Measurements from ENCODE around the gene LRRC4C. TPM values are rescaled to one million over a fixed set of nuclear protein-coding genes. Genes with fewer than 3 reads are reported as not detected.

LRRC4C gene
- total and polyA plus RNA-seq, 2 experiments from 2014 or later: 0.35 to 1.1 TPM

GRCh38 chr11:41286751-41287150 is 172.7 kb downstream of the LRRC4C start (continued):
- no peak for TF ChIP-seq STAT1 (IDR thresholded peaks at IDR 0.05; ENCODE audit: unreplicated experiment)
- TF ChIP-seq JUNB (IDR thresholded peaks at IDR 0.05; ENCODE audit: unreplicated experiment): no peak
- no peak for TF ChIP-seq ETS1 (IDR thresholded peaks at IDR 0.05)

DNA sequence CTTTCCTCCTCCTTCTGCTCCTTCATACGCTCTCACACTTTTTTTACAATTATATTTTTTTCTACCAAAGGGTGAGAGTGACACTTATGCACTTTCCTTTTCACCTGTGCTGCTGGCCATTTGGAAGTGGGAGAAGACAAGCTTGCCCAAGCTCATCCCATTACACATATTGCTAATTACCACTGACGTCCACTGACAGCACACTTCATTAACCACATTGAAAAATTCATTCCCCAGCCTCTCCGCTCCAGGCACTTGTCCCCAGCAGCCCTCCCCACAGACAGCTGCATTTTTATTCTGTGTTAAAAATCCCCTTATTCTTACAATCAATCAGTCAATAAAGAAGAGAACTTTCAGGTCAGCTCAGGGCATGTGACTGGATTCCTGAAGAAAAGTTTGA is 175.1 kb downstream of the LRRC4C start:
- H3K9me2 ChIP-seq (ENCODE audit: insufficient read depth): no peaks in the 10 kb centered on the region
- no peak for ATAC-seq
- H3K27ac ChIP-seq (ENCODE audit: low read depth): no peak overlapping the region
- Mint-ChIP-seq H3K27me3 (ENCODE audit: insufficient read depth, low read depth, poor library complexity) (no peaks in the 10 kb centered on the region), H3K36me3 (ENCODE audit: low read depth) (no peaks in the 10 kb centered on the region), H3K4me1 (peaks cover 14% of the 10 kb centered on the region), H3K9me3 (no peaks in the 10 kb centered on the region), H3K27ac (no peak overlapping the region), H3K4me3 (no peak overlapping the region)
- no peak for TF ChIP-seq ZNF331 (CRISPR knock-in tag; IDR thresholded peaks at IDR 0.05; ENCODE audit: low read depth)
- no peak for TF ChIP-seq ZNF114 (CRISPR knock-in tag; IDR thresholded peaks at IDR 0.05)
- TF ChIP-seq POLR2AphosphoS5 (IDR thresholded peaks at IDR 0.05; ENCODE audit: low read depth): no peak
- TF ChIP-seq, protein P1, sequence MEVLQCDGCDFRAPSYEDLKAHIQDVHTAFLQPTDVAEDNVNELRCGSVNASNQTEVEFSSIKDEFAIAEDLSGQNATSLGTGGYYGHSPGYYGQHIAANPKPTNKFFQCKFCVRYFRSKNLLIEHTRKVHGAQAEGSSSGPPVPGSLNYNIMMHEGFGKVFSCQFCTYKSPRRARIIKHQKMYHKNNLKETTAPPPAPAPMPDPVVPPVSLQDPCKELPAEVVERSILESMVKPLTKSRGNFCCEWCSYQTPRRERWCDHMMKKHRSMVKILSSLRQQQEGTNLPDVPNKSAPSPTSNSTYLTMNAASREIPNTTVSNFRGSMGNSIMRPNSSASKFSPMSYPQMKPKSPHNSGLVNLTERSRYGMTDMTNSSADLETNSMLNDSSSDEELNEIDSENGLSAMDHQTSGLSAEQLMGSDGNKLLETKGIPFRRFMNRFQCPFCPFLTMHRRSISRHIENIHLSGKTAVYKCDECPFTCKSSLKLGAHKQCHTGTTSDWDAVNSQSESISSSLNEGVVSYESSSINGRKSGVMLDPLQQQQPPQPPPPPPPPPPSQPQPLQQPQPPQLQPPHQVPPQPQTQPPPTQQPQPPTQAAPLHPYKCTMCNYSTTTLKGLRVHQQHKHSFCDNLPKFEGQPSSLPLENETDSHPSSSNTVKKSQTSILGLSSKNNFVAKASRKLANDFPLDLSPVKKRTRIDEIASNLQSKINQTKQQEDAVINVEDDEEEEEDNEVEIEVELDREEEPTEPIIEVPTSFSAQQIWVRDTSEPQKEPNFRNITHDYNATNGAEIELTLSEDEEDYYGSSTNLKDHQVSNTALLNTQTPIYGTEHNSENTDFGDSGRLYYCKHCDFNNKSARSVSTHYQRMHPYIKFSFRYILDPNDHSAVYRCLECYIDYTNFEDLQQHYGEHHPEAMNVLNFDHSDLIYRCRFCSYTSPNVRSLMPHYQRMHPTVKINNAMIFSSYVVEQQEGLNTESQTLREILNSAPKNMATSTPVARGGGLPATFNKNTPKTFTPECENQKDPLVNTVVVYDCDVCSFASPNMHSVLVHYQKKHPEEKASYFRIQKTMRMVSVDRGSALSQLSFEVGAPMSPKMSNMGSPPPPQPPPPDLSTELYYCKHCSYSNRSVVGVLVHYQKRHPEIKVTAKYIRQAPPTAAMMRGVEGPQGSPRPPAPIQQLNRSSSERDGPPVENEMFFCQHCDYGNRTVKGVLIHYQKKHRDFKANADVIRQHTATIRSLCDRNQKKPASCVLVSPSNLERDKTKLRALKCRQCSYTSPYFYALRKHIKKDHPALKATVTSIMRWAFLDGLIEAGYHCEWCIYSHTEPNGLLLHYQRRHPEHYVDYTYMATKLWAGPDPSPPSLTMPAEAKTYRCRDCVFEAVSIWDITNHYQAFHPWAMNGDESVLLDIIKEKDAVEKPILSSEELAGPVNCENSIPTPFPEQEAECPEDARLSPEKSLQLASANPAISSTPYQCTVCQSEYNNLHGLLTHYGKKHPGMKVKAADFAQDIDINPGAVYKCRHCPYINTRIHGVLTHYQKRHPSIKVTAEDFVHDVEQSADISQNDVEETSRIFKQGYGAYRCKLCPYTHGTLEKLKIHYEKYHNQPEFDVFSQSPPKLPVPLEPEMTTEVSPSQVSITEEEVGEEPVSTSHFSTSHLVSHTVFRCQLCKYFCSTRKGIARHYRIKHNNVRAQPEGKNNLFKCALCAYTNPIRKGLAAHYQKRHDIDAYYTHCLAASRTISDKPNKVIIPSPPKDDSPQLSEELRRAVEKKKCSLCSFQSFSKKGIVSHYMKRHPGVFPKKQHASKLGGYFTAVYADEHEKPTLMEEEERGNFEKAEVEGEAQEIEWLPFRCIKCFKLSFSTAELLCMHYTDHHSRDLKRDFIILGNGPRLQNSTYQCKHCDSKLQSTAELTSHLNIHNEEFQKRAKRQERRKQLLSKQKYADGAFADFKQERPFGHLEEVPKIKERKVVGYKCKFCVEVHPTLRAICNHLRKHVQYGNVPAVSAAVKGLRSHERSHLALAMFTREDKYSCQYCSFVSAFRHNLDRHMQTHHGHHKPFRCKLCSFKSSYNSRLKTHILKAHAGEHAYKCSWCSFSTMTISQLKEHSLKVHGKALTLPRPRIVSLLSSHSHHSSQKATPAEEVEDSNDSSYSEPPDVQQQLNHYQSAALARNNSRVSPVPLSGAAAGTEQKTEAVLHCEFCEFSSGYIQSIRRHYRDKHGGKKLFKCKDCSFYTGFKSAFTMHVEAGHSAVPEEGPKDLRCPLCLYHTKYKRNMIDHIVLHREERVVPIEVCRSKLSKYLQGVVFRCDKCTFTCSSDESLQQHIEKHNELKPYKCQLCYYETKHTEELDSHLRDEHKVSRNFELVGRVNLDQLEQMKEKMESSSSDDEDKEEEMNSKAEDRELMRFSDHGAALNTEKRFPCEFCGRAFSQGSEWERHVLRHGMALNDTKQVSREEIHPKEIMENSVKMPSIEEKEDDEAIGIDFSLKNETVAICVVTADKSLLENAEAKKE (CRISPR knock-in tag; IDR thresholded peaks at IDR 0.05): no peak
- no peak for TF ChIP-seq CTCF (conservative IDR thresholded peaks at IDR 0.05; ENCODE audit: low read depth in 2 of 2)
- TF ChIP-seq EZH2phosphoT487 (IDR thresholded peaks at IDR 0.05; ENCODE audit: unreplicated experiment): no peak
- no peak overlapping the region for H3K4me3 ChIP-seq
- no peak overlapping the region for H3K4me2 ChIP-seq
- no peak for DNase-seq (ENCODE audit: low spot score)
- no peak overlapping the region for H2AFZ ChIP-seq
- H3F3A ChIP-seq (replicated peaks; ENCODE audit: low read depth): no peaks in the 10 kb centered on the region
- no peaks in the 10 kb centered on the region for H3K36me3 ChIP-seq (ENCODE audit: insufficient read depth)
- H3K27me3 ChIP-seq (ENCODE audit: insufficient read depth): no peaks in the 10 kb centered on the region
- H3K79me2 ChIP-seq (replicated peaks; ENCODE audit: insufficient read depth): no peaks in the 10 kb centered on the region
- H3K4me1 ChIP-seq (ENCODE audit: insufficient read depth): no peaks in the 10 kb centered on the region
- no peaks in the 10 kb centered on the region for H4K20me1 ChIP-seq (replicated peaks; ENCODE audit: insufficient read depth)

Measured in GM23338 (cell line).